Measurements from ENCODE around the gene USP22. TPM values are rescaled to one million over a fixed set of nuclear protein-coding genes. Genes with fewer than 3 reads are reported as not detected.
"Not testable (repeated sequence)": the region's sequence is repeated elsewhere in the genome, so short reads cannot be mapped to it uniquely, and the experiment has no call there.

The USP22 gene
- total and polyA plus RNA-seq, 10 donors = 21.7 to 200 (median 156) TPM

- Histone ChIP-seq H3K36me3 (no peaks in the 10 kb centered on the region), H3K27ac (no peak overlapping the region), H3K4me3 (no peak overlapping the region), H3K27me3 (replicated peaks in 1 of 7) (no peaks in the 10 kb centered on the region), H3K9me3 (no peaks in the 10 kb centered on the region), H3K4me1 (peaks cover 0 to 12% (median 3%) of the 10 kb centered on the region in 6 donors)
- intact Hi-C loops (cut with DNase I; ENCODE audit: low total_unique reads) = no loop called here
- no peak for DNase-seq
- no peak for TF ChIP-seq POLR2A (IDR thresholded peaks at IDR 0.05)
- no peak for TF ChIP-seq CTCF (IDR thresholded peaks at IDR 0.05 in 8 of 11, conservative IDR thresholded peaks at IDR 0.05 in 3 of 11)
- no peak for TF ChIP-seq POLR2AphosphoS5 (IDR thresholded peaks at IDR 0.05)
- WGBS, 5 donors = 90 to 96% (median 95%) methylated on average over 2 to 7 of the region's 7 CpGs
Observed at GRCh38 chr17:21059761-21060160, 16.9 kb upstream of the USP22 start.

- WGBS, 5 donors = 72 to 81% (median 76%) methylated on average over 5 of the region's 5 CpGs
- no peak for TF ChIP-seq CTCF (IDR thresholded peaks at IDR 0.05 in 8 of 11, conservative IDR thresholded peaks at IDR 0.05 in 3 of 11)
- no peak for TF ChIP-seq POLR2A (IDR thresholded peaks at IDR 0.05)
- no peak for TF ChIP-seq POLR2AphosphoS5 (IDR thresholded peaks at IDR 0.05)
- Histone ChIP-seq H3K27me3 (replicated peaks in 1 of 7) (no peaks in the 10 kb centered on the region), H3K27ac (no peak overlapping the region), H3K9me3 (no peaks in the 10 kb centered on the region), H3K4me3 (no peak overlapping the region), H3K36me3 (no peaks in the 10 kb centered on the region), H3K4me1 (peaks cover 0 to 12% (median 3%) of the 10 kb centered on the region in 6 donors)
- intact Hi-C loops (cut with DNase I; ENCODE audit: low total_unique reads) = no loop called here
- DNase-seq = no peak
Observed at GRCh38 chr17:21058098-21058893, 15.5 kb upstream of the USP22 start.

- H3K4me1 ChIP-seq = peaks cover 0 to 24% (median 11%) of the 10 kb centered on the region in 6 donors
- intact Hi-C loops (cut with DNase I; ENCODE audit: low total_unique reads); H3K27ac ChIP-seq; H3K27me3 ChIP-seq (replicated peaks in 1 of 7); H3K4me3 ChIP-seq; H3K9me3 ChIP-seq; H3K36me3 ChIP-seq; DNase-seq: not testable (repeated sequence)
- 74 to 93% (median 83%) methylated on average over 8 of the region's 8 CpGs for WGBS, 5 donors
Observed at GRCh38 chr17:21053056-21053455, 10.2 kb upstream of the USP22 start.

GRCh38 chr17:21049457-21049856 lies 6.6 kb upstream of the USP22 start:
- Histone ChIP-seq H3K4me3 (no peak overlapping the region), H3K36me3 (no peaks in the 10 kb centered on the region), H3K27me3 (replicated peaks in 1 of 7) (no peaks in the 10 kb centered on the region), H3K9me3 (no peaks in the 10 kb centered on the region), H3K4me1 (peaks cover 0 to 24% (median 12%) of the 10 kb centered on the region in 6 donors), H3K27ac (no peak overlapping the region)
- WGBS, 5 donors = 89 to 96% (median 91%) methylated on average over 1 of the region's 1 CpG
- intact Hi-C loops (cut with DNase I; ENCODE audit: low total_unique reads) = no loop called here
- TF ChIP-seq POLR2AphosphoS5 (IDR thresholded peaks at IDR 0.05) = no peak
- no peak for TF ChIP-seq CTCF (IDR thresholded peaks at IDR 0.05 in 8 of 11, conservative IDR thresholded peaks at IDR 0.05 in 3 of 11)
- TF ChIP-seq POLR2A (IDR thresholded peaks at IDR 0.05) = no peak
- DNase-seq = no peak

Data from spleen (tissue), 11 donors.